Activated naive CD4-positive, alpha-beta T cell treated with anti-CD3 and anti-CD28 coated beads, Interleukin-2, amount 50 U/mL, for 72 hours (primary cell): ENCODE data around the gene C10orf105. TPM values are rescaled to one million over a fixed set of nuclear protein-coding genes. Genes with fewer than 3 reads are reported as not detected.

Source experiments
- ATAC-seq, 2 donors: fragments of 150-1000 bp; cut with Tn5 transposase; 2 replicates each; pipeline ENCODE4 v1.10.0; 2021; ENCODE audit warnings: mild to moderate bottlenecking in 2 of 2, moderate library complexity in 2 of 2
- DNase-seq, 2 donors: peaks; one replicate each; pipeline ENCODE4 v3.0.0; 2021 to 2022; ENCODE audit warnings: low spot score in 2 of 2
- H3K27ac Mint-ChIP-seq, 2 donors: one replicate each; pipeline ENCODE4 v1.8.0; 2022; ENCODE audit warnings: mild to moderate bottlenecking in 2 of 2, mixed read lengths in 2 of 2
- H3K36me3 Mint-ChIP-seq, 2 donors: one replicate each; pipeline ENCODE4 v1.8.0; 2022; ENCODE audit warnings: mixed read lengths in 2 of 2
- H3K9me3 Mint-ChIP-seq, 2 donors: one replicate each; pipeline ENCODE4 v1.8.0; 2022; ENCODE audit warnings: mixed read lengths in 2 of 2
- total RNA-seq, 2 donors: library from RNA; stranded (reverse); gene quantifications; one replicate each; pipeline ENCODE4 v1.2.3, GENCODE V29; 2022

C10orf105 gene
- total RNA-seq, 2 donors from 2014 or later: 0.45 to 0.68 TPM

- DNase-seq: no peak
- ATAC-seq: no peak
- Mint-ChIP-seq H3K27ac (no peak overlapping the region), H3K36me3 (no peaks in the 10 kb centered on the region), H3K9me3 (no peaks in the 10 kb centered on the region)
These were observed 57.7 kb downstream of the C10orf105 start for GRCh38 chr10:71661779-71662336.

Other genes with a start within 250 kb of the C10orf105 start
- gene VSIR, start 53.7 kb upstream of the C10orf105 start, total RNA-seq: 100 to 1,000 TPM in 1 of 2 donors, 10 to 100 TPM in 1; 54.5 to 126 TPM
- gene PSAP, start 131.5 kb upstream of the C10orf105 start, total RNA-seq: 100 to 1,000 TPM; 128 to 165 TPM
- under 1 TPM; 0.16 to 0.88 TPM for gene CHST3, start 244.6 kb upstream of the C10orf105 start, total RNA-seq